ENCODE data around the gene C2CD4A.

The C2CD4A gene

GRCh38 chr15:62107571-62108121, 40.9 kb downstream of the C2CD4A start:
- no peaks in the 10 kb centered on the region for H3K4me1 ChIP-seq (ENCODE audit: control insufficient read depth, insufficient read depth, low read length)
- H3K4me3 ChIP-seq (ENCODE audit: low read depth, low read length), result no peak overlapping the region
- H3K36me3 ChIP-seq (ENCODE audit: control insufficient read depth, insufficient read depth, low read length), result no peaks in the 10 kb centered on the region
- H3K9ac ChIP-seq (ENCODE audit: low read depth, low read length), result no peak overlapping the region
- H3K27me3 ChIP-seq (ENCODE audit: control insufficient read depth, insufficient read depth, low read length), result no peaks in the 10 kb centered on the region
- no peaks in the 10 kb centered on the region for H3K9me3 ChIP-seq (ENCODE audit: control insufficient read depth, insufficient read depth, low read length)

DNA sequence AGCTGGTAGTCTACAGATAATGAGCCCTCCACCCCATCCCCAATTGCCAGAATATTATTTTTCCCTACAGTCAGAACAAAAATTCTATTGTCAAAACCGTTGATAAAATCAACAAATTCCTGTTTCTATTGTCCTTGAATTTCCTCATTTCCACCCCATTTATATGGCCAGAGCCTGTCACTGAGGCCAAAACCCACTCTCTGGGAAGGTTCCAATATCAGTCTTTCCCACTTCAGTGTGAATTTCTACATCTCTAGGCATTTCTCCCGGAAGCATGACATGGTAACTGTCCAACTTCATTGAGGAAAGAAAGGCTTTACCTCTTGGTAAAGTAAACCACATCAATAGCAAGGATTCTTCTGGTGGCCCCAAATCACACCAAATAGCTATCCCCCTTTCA, 41.6 kb downstream of the C2CD4A start:
- Histone ChIP-seq H3K27me3 (ENCODE audit: control insufficient read depth, insufficient read depth, low read length) (no peaks in the 10 kb centered on the region), H3K36me3 (ENCODE audit: control insufficient read depth, insufficient read depth, low read length) (no peaks in the 10 kb centered on the region), H3K4me1 (ENCODE audit: control insufficient read depth, insufficient read depth, low read length) (no peaks in the 10 kb centered on the region), H3K9me3 (ENCODE audit: control insufficient read depth, insufficient read depth, low read length) (no peaks in the 10 kb centered on the region), H3K9ac (ENCODE audit: low read depth, low read length) (no peak overlapping the region), H3K4me3 (ENCODE audit: low read depth, low read length) (no peak overlapping the region)

DNA sequence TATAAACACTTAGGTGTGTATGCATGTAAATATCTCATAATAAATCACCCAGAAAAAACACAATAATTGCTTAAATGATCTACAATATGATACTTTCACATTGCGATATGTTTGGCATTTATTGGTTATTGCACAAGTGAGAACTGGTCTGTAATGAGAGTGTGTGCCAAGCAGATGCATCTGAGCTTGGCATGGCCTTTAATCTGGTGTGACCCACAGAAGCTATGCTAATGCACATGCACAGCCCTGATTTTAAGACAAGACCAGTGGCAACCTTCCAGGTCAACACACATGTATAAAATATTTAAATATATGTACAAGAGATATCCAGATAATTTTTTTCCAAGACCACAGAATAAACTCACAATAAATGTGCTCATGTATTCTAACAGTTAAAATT, 42.7 kb downstream of the C2CD4A start:
- H3K9me3 ChIP-seq (ENCODE audit: control insufficient read depth, insufficient read depth, low read length), result no peaks in the 10 kb centered on the region
- no peaks in the 10 kb centered on the region for H3K4me1 ChIP-seq (ENCODE audit: control insufficient read depth, insufficient read depth, low read length)
- no peak overlapping the region for H3K4me3 ChIP-seq (ENCODE audit: low read depth, low read length)
- H3K27me3 ChIP-seq (ENCODE audit: control insufficient read depth, insufficient read depth, low read length), result no peaks in the 10 kb centered on the region
- no peaks in the 10 kb centered on the region for H3K36me3 ChIP-seq (ENCODE audit: control insufficient read depth, insufficient read depth, low read length)
- H3K9ac ChIP-seq (ENCODE audit: low read depth, low read length), result no peak overlapping the region

GRCh38 chr15:62109982-62110851, 43.4 kb downstream of the C2CD4A start:
- H3K27me3 ChIP-seq (ENCODE audit: control insufficient read depth, insufficient read depth, low read length), result no peaks in the 10 kb centered on the region
- H3K36me3 ChIP-seq (ENCODE audit: control insufficient read depth, insufficient read depth, low read length), result no peaks in the 10 kb centered on the region
- H3K9ac ChIP-seq (ENCODE audit: low read depth, low read length), result no peak overlapping the region
- H3K9me3 ChIP-seq (ENCODE audit: control insufficient read depth, insufficient read depth, low read length), result no peaks in the 10 kb centered on the region
- H3K4me1 ChIP-seq (ENCODE audit: control insufficient read depth, insufficient read depth, low read length), result no peaks in the 10 kb centered on the region
- H3K4me3 ChIP-seq (ENCODE audit: low read depth, low read length), result no peak overlapping the region

- H3K27me3 ChIP-seq (ENCODE audit: control insufficient read depth, insufficient read depth, low read length), result no peaks in the 10 kb centered on the region
- H3K4me3 ChIP-seq (ENCODE audit: low read depth, low read length), result no peak overlapping the region
- H3K4me1 ChIP-seq (ENCODE audit: control insufficient read depth, insufficient read depth, low read length), result no peaks in the 10 kb centered on the region
- H3K9ac ChIP-seq (ENCODE audit: low read depth, low read length), result no peak overlapping the region
- H3K9me3 ChIP-seq (ENCODE audit: control insufficient read depth, insufficient read depth, low read length), result no peaks in the 10 kb centered on the region
- no peaks in the 10 kb centered on the region for H3K36me3 ChIP-seq (ENCODE audit: control insufficient read depth, insufficient read depth, low read length)
These were observed 45.3 kb downstream of the C2CD4A start for GRCh38 chr15:62112081-62112480.

GRCh38 chr15:62112616-62113593, 46.1 kb downstream of the C2CD4A start:
- no peaks in the 10 kb centered on the region for H3K4me1 ChIP-seq (ENCODE audit: control insufficient read depth, insufficient read depth, low read length)

GRCh38 chr15:62115847-62116246, 49.1 kb downstream of the C2CD4A start:
- H3K27me3 ChIP-seq (ENCODE audit: control insufficient read depth, insufficient read depth, low read length), result no peaks in the 10 kb centered on the region
- H3K4me1 ChIP-seq (ENCODE audit: control insufficient read depth, insufficient read depth, low read length), result peaks cover 3% of the 10 kb centered on the region
- no peaks in the 10 kb centered on the region for H3K36me3 ChIP-seq (ENCODE audit: control insufficient read depth, insufficient read depth, low read length)
- H3K9me3 ChIP-seq (ENCODE audit: control insufficient read depth, insufficient read depth, low read length), result no peaks in the 10 kb centered on the region
- no peak overlapping the region for H3K9ac ChIP-seq (ENCODE audit: low read depth, low read length)
- H3K4me3 ChIP-seq (ENCODE audit: low read depth, low read length), result no peak overlapping the region

More at GRCh38 chr15:62112616-62113593, 46.1 kb downstream of the C2CD4A start:
- H3K9me3 ChIP-seq (ENCODE audit: control insufficient read depth, insufficient read depth, low read length), result no peaks in the 10 kb centered on the region
- H3K27me3 ChIP-seq (ENCODE audit: control insufficient read depth, insufficient read depth, low read length), result no peaks in the 10 kb centered on the region
- H3K36me3 ChIP-seq (ENCODE audit: control insufficient read depth, insufficient read depth, low read length), result no peaks in the 10 kb centered on the region
- H3K4me3 ChIP-seq (ENCODE audit: low read depth, low read length), result no peak overlapping the region
- no peak overlapping the region for H3K9ac ChIP-seq (ENCODE audit: low read depth, low read length)

- H3K36me3 ChIP-seq (ENCODE audit: control insufficient read depth, insufficient read depth, low read length), result no peaks in the 10 kb centered on the region
- no peak overlapping the region for H3K4me3 ChIP-seq (ENCODE audit: low read depth, low read length)
- H3K27me3 ChIP-seq (ENCODE audit: control insufficient read depth, insufficient read depth, low read length), result no peaks in the 10 kb centered on the region
- no peak overlapping the region for H3K9ac ChIP-seq (ENCODE audit: low read depth, low read length)
- H3K9me3 ChIP-seq (ENCODE audit: control insufficient read depth, insufficient read depth, low read length), result no peaks in the 10 kb centered on the region
- peaks cover 3% of the 10 kb centered on the region for H3K4me1 ChIP-seq (ENCODE audit: control insufficient read depth, insufficient read depth, low read length)
These were observed 51.9 kb downstream of the C2CD4A start for GRCh38 chr15:62118520-62119226.

- Histone ChIP-seq H3K9ac (ENCODE audit: low read depth, low read length) (no peak overlapping the region), H3K4me3 (ENCODE audit: low read depth, low read length) (no peak overlapping the region), H3K27me3 (ENCODE audit: control insufficient read depth, insufficient read depth, low read length) (no peaks in the 10 kb centered on the region), H3K4me1 (ENCODE audit: control insufficient read depth, insufficient read depth, low read length) (peaks cover 3% of the 10 kb centered on the region), H3K36me3 (ENCODE audit: control insufficient read depth, insufficient read depth, low read length) (no peaks in the 10 kb centered on the region), H3K9me3 (ENCODE audit: control insufficient read depth, insufficient read depth, low read length) (no peaks in the 10 kb centered on the region)
These were observed 52.6 kb downstream of the C2CD4A start for GRCh38 chr15:62119227-62119864.

- H3K36me3 ChIP-seq (ENCODE audit: control insufficient read depth, insufficient read depth, low read length), result no peaks in the 10 kb centered on the region
- H3K4me1 ChIP-seq (ENCODE audit: control insufficient read depth, insufficient read depth, low read length), result peaks cover 3% of the 10 kb centered on the region
- H3K9me3 ChIP-seq (ENCODE audit: control insufficient read depth, insufficient read depth, low read length), result no peaks in the 10 kb centered on the region
- H3K9ac ChIP-seq (ENCODE audit: low read depth, low read length), result no peak overlapping the region
- no peak overlapping the region for H3K4me3 ChIP-seq (ENCODE audit: low read depth, low read length)
- no peaks in the 10 kb centered on the region for H3K27me3 ChIP-seq (ENCODE audit: control insufficient read depth, insufficient read depth, low read length)
These were observed 53.1 kb downstream of the C2CD4A start for GRCh38 chr15:62119874-62120273.

Measured in iPS-15b (cell line).